ENCODE data around the gene FYTTD1.
"Not testable (repeated sequence)": the region's sequence is repeated elsewhere in the genome, so short reads cannot be mapped to it uniquely, and the experiment has no call there.

Gene FYTTD1

GRCh38 chr3:197749601-197750395, at the start of gene FYTTD1:
TSS of gene FYTTD1 (plus strand) at chr3:197749883. CDS start at chr3:197749972, 89 bp downstream.
- TF ChIP-seq ZNF274 (IDR thresholded peaks at IDR 0.05; ENCODE audit: low read depth, low read length), result no peak
- peak within 1 kb of the TSS; percentile 91 for H3K4me3 ChIP-seq (ENCODE audit: low read length)

GRCh38 chr3:197700095-197700494, 49.6 kb upstream of the FYTTD1 start:
- H3K4me3 ChIP-seq (ENCODE audit: low read length), result no peak overlapping the region
- TF ChIP-seq ZNF274 (IDR thresholded peaks at IDR 0.05; ENCODE audit: low read depth, low read length), result no peak

GRCh38 chr3:197701841-197702240, 47.8 kb upstream of the FYTTD1 start:
- TF ChIP-seq ZNF274 (IDR thresholded peaks at IDR 0.05; ENCODE audit: low read depth, low read length), result no peak
- no peak overlapping the region for H3K4me3 ChIP-seq (ENCODE audit: low read length)

GRCh38 chr3:197706658-197707057, 43.0 kb upstream of the FYTTD1 start:
- H3K4me3 ChIP-seq (ENCODE audit: low read length), result no peak overlapping the region
- TF ChIP-seq ZNF274 (IDR thresholded peaks at IDR 0.05; ENCODE audit: low read depth, low read length), result no peak

- H3K4me3 ChIP-seq (ENCODE audit: low read length), result no peak overlapping the region; the same call in 1 of the 2 replicates
- no peak for TF ChIP-seq ZNF274 (IDR thresholded peaks at IDR 0.05; ENCODE audit: low read depth, low read length)
These were observed 40.5 kb upstream of the FYTTD1 start for GRCh38 chr3:197709135-197709534.

GRCh38 chr3:197710965-197711364, 38.7 kb upstream of the FYTTD1 start:
- H3K4me3 ChIP-seq (ENCODE audit: low read length), result not testable (repeated sequence)

- peak overlapping the region; percentile 65; the same call in 1 of the 2 replicates for H3K4me3 ChIP-seq (ENCODE audit: low read length)
- no peak for TF ChIP-seq ZNF274 (IDR thresholded peaks at IDR 0.05; ENCODE audit: low read depth, low read length)
These were observed 37.5 kb upstream of the FYTTD1 start for GRCh38 chr3:197711973-197712707.

- H3K4me3 ChIP-seq (ENCODE audit: low read length), result peak overlapping the region; percentile 65; the same call in 1 of the 2 replicates
- TF ChIP-seq ZNF274 (IDR thresholded peaks at IDR 0.05; ENCODE audit: low read depth, low read length), result no peak
These were observed 36.2 kb upstream of the FYTTD1 start for GRCh38 chr3:197713477-197713822.

- peak overlapping the region; percentile 5; the same call in 1 of the 2 replicates for H3K4me3 ChIP-seq (ENCODE audit: low read length)
- no peak for TF ChIP-seq ZNF274 (IDR thresholded peaks at IDR 0.05; ENCODE audit: low read depth, low read length)
These were observed 35.4 kb upstream of the FYTTD1 start for GRCh38 chr3:197714251-197714650.

- TF ChIP-seq ZNF274 (IDR thresholded peaks at IDR 0.05; ENCODE audit: low read depth, low read length), result no peak
- H3K4me3 ChIP-seq (ENCODE audit: low read length), result no peak overlapping the region
These were observed 30.8 kb upstream of the FYTTD1 start for GRCh38 chr3:197718891-197719290.

- TF ChIP-seq ZNF274 (IDR thresholded peaks at IDR 0.05; ENCODE audit: low read depth, low read length), result no peak
- H3K4me3 ChIP-seq (ENCODE audit: low read length), result no peak overlapping the region
These were observed 29.0 kb upstream of the FYTTD1 start for GRCh38 chr3:197720694-197721093.

- TF ChIP-seq ZNF274 (IDR thresholded peaks at IDR 0.05; ENCODE audit: low read depth, low read length), result no peak
- H3K4me3 ChIP-seq (ENCODE audit: low read length), result no peak overlapping the region
These were observed 26.9 kb upstream of the FYTTD1 start for GRCh38 chr3:197722734-197723133.

GRCh38 chr3:197727878-197728277, 21.8 kb upstream of the FYTTD1 start:
- not testable (repeated sequence) for H3K4me3 ChIP-seq (ENCODE audit: low read length)

GRCh38 chr3:197728487-197728886, 21.2 kb upstream of the FYTTD1 start:
- TF ChIP-seq ZNF274 (IDR thresholded peaks at IDR 0.05; ENCODE audit: low read depth, low read length), result no peak
- H3K4me3 ChIP-seq (ENCODE audit: low read length), result no peak overlapping the region

GRCh38 chr3:197730200-197730599, 19.5 kb upstream of the FYTTD1 start:
- H3K4me3 ChIP-seq (ENCODE audit: low read length), result no peak overlapping the region
- no peak for TF ChIP-seq ZNF274 (IDR thresholded peaks at IDR 0.05; ENCODE audit: low read depth, low read length)

GRCh38 chr3:197730770-197731169, 18.9 kb upstream of the FYTTD1 start:
- not testable (repeated sequence) for H3K4me3 ChIP-seq (ENCODE audit: low read length)

- H3K4me3 ChIP-seq (ENCODE audit: low read length), result not testable (repeated sequence)
These were observed 18.2 kb upstream of the FYTTD1 start for GRCh38 chr3:197731483-197731882.

All from GM08714 (cell line).